Aorta (tissue), 5 donors: Measurements from ENCODE around the gene KIF6. TPM values are rescaled to one million over a fixed set of nuclear protein-coding genes. Genes with fewer than 3 reads are reported as not detected.
"Not testable (repeated sequence)": the region's sequence is repeated elsewhere in the genome, so short reads cannot be mapped to it uniquely, and the experiment has no call there.

Experiments used
- ATAC-seq: fragments of 200-7000 bp; cut with Tn5 transposase; one replicate; pipeline ENCODE4 v1.9.1; 2022; ENCODE audit warnings: moderate library complexity; ENCODE audit not compliant: low FRiP score
- DNase-seq, 2 donors: peaks; one replicate each; pipeline ENCODE4 v3.0.0-alpha.2; 2020
- H3K27ac ChIP-seq, 2 donors: one replicate each; pipeline ENCODE4 v1.5.1; 2013; ENCODE audit warnings: low read length in 2 of 2, mild to moderate bottlenecking in 2 of 2, moderate library complexity in 2 of 2, control low read depth in 1 of 2, inconsistent platforms in 1 of 2, low read depth in 1 of 2
- H3K27me3 ChIP-seq, 2 donors: one replicate each; pipeline ENCODE4 v1.6.1; 2013; ENCODE audit warnings: control low read depth in 1 of 2, low read length in 1 of 2, mild to moderate bottlenecking in 1 of 2, moderate library complexity in 1 of 2; ENCODE audit not compliant: insufficient read depth in 2 of 2, control insufficient read depth in 1 of 2
- H3K36me3 ChIP-seq, 2 donors: one replicate each; pipeline ENCODE4 v1.6.1; 2013; ENCODE audit warnings: control low read depth in 1 of 2, low read length in 1 of 2, mild to moderate bottlenecking in 1 of 2; ENCODE audit not compliant: insufficient read depth in 2 of 2, control insufficient read depth in 1 of 2
- H3K4me1 ChIP-seq, 2 donors: one replicate each; pipeline ENCODE4 v1.6.1; 2013; ENCODE audit warnings: low read length in 2 of 2, control low read depth in 1 of 2, mild to moderate bottlenecking in 1 of 2, moderate library complexity in 1 of 2; ENCODE audit not compliant: insufficient read depth in 2 of 2, control insufficient read depth in 1 of 2
- H3K4me3 ChIP-seq, 2 donors: one replicate each; pipeline ENCODE4 v1.5.1; 2013; ENCODE audit warnings: low read length in 2 of 2, control low read depth in 1 of 2, mild to moderate bottlenecking in 1 of 2
- H3K9me3 ChIP-seq: one replicate; pipeline ENCODE4 v1.6.1; 2013; ENCODE audit warnings: mild to moderate bottlenecking, low read length; ENCODE audit not compliant: control insufficient read depth
- WGBS, 2 donors: extraction: QIAGEN DNeasy Blood & Tissue Kit; methylation state at CpG; one replicate each; pipeline ENCODE4 v1.1.7; 2013; 5-methylcytosine and 5-hydroxymethylcytosine counted together
- intact Hi-C, 2 donors: fragments of 100-400 bp; cut with DNase I; formaldehyde crosslinking; loops; one replicate each; pipeline versions ENCODE4 v1.14.2 to v1.15.0; 2022
- polyA plus RNA-seq, 2 donors: library from polyadenylated mRNA; stranded (reverse); fragments of 200-250 nt; gene quantifications; one replicate each; pipeline ENCODE4 v1.2.3, GENCODE V29; 2013
- total RNA-seq, 2 donors: library from RNA; stranded (reverse); fragmentation: NEBNext Ultra II Directional; extraction: Animal tissue kit (Norgen Biotek cat#: 25700); gene quantifications; one replicate each; pipeline ENCODE4 v1.2.1, GENCODE V29; 2021
- donor health status: healthy with polysubstance abuse.
- donor health status: Bipolar disorder and iron deficiency.
- donor health status: DM: no; HTN: no; CAD: no.
- donor health status: DM: no; HTN: no; CAD: no.
- donor health status: DM: yes; HTN: yes; CAD: no.

The KIF6 gene
- total and polyA plus RNA-seq, 4 donors, result 0.39 to 0.63 (median 0.42) TPM; not detected in 1

DNA sequence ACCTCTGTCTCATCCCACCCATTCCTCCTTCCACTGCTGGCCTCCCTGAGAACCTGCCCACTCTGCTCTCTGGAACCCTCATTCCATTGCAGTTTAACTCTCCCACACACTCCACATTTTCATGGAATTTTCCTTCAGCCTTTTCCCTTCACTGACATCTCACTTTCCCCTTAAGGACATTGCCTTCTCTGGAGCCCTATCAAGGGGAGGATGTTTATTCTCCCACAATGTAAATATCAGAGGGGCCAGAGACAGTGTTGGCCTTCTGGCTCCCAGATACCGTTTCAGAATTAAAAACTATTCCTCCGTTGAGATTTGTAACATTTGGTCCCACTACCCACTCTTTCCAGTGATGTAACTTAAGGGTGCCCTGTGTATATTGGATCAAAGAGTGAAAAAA, 203.2 kb downstream of the KIF6 start:
- peaks cover 0 to 3% of the 10 kb centered on the region in 2 donors for H3K4me1 ChIP-seq
- DNase-seq (no peak), ATAC-seq (no peak)
- no peaks in the 10 kb centered on the region for H3K36me3 ChIP-seq
- H3K27ac ChIP-seq, result no peak overlapping the region
- H3K4me3 ChIP-seq, result no peak overlapping the region
- intact Hi-C loops, result no loop called here
- H3K9me3 ChIP-seq, result no peaks in the 10 kb centered on the region
- 0 to 3% methylated on average over 2 of the region's 2 CpGs for WGBS, 2 donors
- no peaks in the 10 kb centered on the region for H3K27me3 ChIP-seq

DNA sequence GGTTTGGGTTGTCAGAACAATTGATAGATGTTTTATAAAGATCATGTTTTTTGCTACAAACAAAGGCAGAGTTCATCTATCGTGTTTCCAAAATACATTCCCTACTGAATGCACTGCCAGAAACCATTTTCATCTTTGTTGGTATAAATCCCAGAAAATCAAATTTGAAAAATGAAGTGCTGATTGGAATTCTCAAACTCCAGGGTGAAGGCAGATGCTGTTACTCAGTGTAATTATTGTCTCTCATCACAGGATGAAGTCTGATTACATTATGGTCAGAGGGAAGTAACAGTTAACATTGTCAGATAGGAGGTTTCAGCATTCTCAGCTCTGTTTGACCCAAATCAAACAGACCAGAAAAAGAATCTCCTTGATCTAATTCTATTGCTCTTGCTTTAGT, 204.3 kb downstream of the KIF6 start:
- intact Hi-C loops, result no loop called here
- no peaks in the 10 kb centered on the region for H3K9me3 ChIP-seq
- no peaks in the 10 kb centered on the region for H3K27me3 ChIP-seq
- H3K27ac ChIP-seq, result no peak overlapping the region
- peaks cover 0 to 3% of the 10 kb centered on the region in 2 donors for H3K4me1 ChIP-seq
- no peak for DNase-seq
- no peak overlapping the region for H3K4me3 ChIP-seq
- ATAC-seq, result no peak
- H3K36me3 ChIP-seq, result no peaks in the 10 kb centered on the region
- 24 to 52% methylated on average over 1 of the region's 1 CpG for WGBS, 2 donors

DNA sequence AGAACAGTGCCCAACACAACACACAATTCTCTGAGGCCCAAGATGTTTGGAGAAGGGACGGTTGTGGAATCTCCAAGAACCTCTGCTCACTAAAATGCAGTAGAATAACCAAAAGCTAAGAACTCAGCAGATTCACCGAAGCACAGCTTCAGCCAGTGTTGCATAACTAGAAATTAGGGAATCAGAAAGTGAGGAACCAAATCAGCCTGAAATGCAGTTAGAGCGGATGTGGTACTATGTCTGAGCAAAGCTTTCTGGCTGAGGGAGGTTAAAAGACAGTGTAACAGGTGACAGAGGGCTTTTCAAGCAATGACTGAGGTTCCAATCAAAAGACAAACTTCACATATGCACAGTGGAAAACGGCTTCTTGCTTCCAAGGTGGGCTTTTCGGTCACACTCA, 204.8 kb downstream of the KIF6 start:
- peaks cover 0 to 3% of the 10 kb centered on the region in 2 donors for H3K4me1 ChIP-seq
- no peaks in the 10 kb centered on the region for H3K9me3 ChIP-seq
- 80 to 86% methylated on average over 5 of the region's 5 CpGs for WGBS, 2 donors
- no peak overlapping the region for H3K27ac ChIP-seq
- peak; percentile 59 for ATAC-seq
- no peaks in the 10 kb centered on the region for H3K36me3 ChIP-seq
- intact Hi-C loops, result no loop called here
- no peaks in the 10 kb centered on the region for H3K27me3 ChIP-seq
- DNase-seq, result no peak
- no peak overlapping the region for H3K4me3 ChIP-seq

DNA sequence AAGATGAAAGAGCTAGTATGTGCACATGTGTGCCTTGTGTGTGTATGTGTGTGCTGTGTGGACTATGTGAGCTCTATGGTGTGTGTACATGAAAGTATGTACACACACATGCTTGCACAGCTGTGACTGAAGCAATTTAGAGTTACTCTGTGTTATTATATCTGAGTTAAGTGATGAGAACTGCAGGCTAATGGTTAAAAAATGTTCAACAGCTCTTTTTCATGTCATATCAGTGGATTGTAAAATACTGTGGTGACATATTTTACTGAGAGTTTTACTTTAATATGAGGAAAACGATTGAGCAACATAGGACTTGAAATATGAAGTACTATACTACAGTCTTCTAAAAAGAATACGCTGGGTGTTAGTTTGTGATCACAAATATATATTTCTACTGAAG, 207.0 kb downstream of the KIF6 start:
- DNase-seq (no peak), ATAC-seq (no peak)
- Histone ChIP-seq H3K27me3 (no peaks in the 10 kb centered on the region), H3K36me3 (no peaks in the 10 kb centered on the region), H3K27ac (no peak overlapping the region), H3K4me3 (no peak overlapping the region), H3K4me1 (peaks cover 0 to 3% of the 10 kb centered on the region in 2 donors), H3K9me3 (no peaks in the 10 kb centered on the region)
- 51 to 58% methylated on average over 2 of the region's 2 CpGs for WGBS, 2 donors
- intact Hi-C loops, result no loop called here

DNA sequence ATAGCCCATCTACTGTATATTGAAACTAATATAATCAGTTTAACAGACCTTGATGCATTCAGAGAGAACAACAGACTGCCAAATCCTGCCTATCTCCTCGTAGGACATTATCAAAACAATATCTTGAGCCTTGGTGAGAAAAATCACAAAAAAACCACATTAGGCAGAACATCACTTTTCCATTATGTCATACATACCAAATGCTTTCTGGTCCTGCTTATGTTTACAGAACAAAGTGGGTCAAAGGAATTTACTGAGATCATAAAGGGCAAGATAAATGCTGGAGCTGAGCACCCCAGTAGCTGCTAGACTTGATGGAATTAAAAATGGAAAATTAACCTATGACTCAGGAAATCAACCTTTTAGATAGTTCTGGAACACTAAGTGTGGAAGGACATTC, 207.5 kb downstream of the KIF6 start:
- DNase-seq (no peak), ATAC-seq (no peak)
- Histone ChIP-seq H3K4me1 (peaks cover 0 to 3% of the 10 kb centered on the region in 2 donors), H3K9me3 (no peaks in the 10 kb centered on the region), H3K4me3 (no peak overlapping the region), H3K36me3 (no peaks in the 10 kb centered on the region), H3K27me3 (no peaks in the 10 kb centered on the region), H3K27ac (no peak overlapping the region)
- WGBS, 2 donors, result 32 to 35% methylated on average over 1 of the region's 1 CpG
- intact Hi-C loops, result no loop called here

DNA sequence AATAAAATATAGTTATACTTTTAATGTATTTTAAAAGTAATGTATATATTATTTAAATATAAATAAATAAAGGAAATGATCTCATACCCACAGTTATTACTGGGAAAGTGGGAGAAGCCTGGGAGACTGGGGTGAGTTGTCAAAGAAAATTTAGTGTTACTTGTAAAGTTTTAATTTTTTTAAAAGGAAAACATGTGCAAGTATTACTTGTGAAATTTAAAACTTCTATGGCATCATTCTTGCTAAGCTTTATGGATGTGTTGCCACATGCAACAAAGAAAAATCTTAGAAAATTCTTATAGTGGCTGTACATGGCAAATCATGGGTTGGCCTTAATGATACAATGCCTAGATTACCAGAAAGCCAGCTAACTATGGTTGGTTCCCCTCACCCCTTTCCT, 208.7 kb downstream of the KIF6 start:
- no peaks in the 10 kb centered on the region for H3K4me1 ChIP-seq
- intact Hi-C loops, result no loop called here
- ATAC-seq (no peak), DNase-seq (no peak)
- H3K36me3 ChIP-seq, result no peaks in the 10 kb centered on the region
- no peaks in the 10 kb centered on the region for H3K9me3 ChIP-seq
- H3K4me3 ChIP-seq, result no peak overlapping the region
- H3K27me3 ChIP-seq, result no peaks in the 10 kb centered on the region
- no peak overlapping the region for H3K27ac ChIP-seq

DNA sequence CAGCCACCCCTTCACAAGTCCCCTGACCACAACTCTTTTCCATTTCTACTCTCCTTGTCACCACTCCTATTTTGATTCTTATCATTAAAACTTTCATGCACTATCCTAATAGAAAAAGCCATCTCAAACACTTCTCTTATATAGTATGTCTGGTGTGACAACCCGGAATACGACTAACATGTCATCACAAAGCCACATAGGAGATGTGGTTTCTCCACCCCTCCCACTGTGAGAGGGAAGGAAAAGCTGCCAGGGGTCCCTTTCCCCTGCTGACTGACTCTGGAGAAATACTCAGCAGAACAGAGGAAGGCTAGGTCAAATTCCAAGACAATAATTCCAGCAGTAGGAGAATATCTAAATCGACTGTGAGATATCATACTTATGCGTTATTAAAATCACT, 209.7 kb downstream of the KIF6 start:
- DNase-seq (no peak), ATAC-seq (no peak)
- Histone ChIP-seq H3K9me3 (no peaks in the 10 kb centered on the region), H3K36me3 (no peaks in the 10 kb centered on the region), H3K27ac (no peak overlapping the region), H3K4me3 (no peak overlapping the region), H3K27me3 (no peaks in the 10 kb centered on the region), H3K4me1 (no peaks in the 10 kb centered on the region)
- intact Hi-C loops, result no loop called here
- 85 to 89% methylated on average over 4 of the region's 4 CpGs for whole genome bisulfite sequencing, 2 donors

DNA sequence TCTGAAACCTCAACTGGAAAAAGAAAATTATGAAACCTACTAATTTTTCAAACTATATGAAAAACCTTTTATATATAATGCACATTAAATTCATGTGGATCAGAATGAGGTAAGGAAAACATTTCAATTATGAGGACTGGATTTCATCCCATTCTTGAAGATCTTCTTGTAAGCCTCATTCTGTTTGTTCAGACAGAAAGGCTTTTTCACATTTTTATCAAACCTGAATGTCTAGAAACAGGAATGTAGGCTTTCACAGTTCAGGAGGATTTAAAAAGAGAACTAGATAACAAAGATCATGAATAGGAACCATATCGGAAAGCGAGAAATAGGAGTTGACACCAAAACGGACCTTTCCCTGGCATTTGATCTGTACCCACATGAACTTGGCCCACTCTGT, 210.2 kb downstream of the KIF6 start:
- ATAC-seq (no peak), DNase-seq (no peak)
- no peaks in the 10 kb centered on the region for H3K9me3 ChIP-seq
- intact Hi-C loops, result no loop called here
- no peak overlapping the region for H3K27ac ChIP-seq
- no peaks in the 10 kb centered on the region for H3K4me1 ChIP-seq
- WGBS, 2 donors, result 78 to 86% methylated on average over 3 of the region's 3 CpGs
- no peaks in the 10 kb centered on the region for H3K27me3 ChIP-seq
- no peaks in the 10 kb centered on the region for H3K36me3 ChIP-seq
- no peak overlapping the region for H3K4me3 ChIP-seq

DNA sequence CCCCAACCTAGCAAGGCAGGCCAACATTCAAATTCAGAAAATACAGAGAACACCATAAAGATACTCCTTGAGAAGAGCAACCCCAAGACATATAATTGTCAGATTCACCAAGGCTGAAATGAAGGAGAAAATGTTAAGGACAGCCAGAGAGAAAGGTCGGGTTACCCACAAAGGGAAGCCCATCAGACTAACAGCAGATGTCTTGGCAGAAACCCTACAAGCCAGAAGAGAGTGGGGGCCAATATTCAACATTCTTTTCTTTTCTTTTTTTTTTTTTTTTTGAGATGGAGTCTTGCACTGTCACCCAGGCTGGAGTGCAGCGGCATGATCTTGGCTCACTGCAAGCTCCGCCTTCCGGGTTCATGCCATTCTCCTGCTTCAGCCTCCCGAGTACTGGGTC, 215.4 kb downstream of the KIF6 start:
- WGBS, 2 donors, result 89 to 91% methylated on average over 4 to 5 of the region's 5 CpGs
- H3K27me3 ChIP-seq, H3K4me1 ChIP-seq, ATAC-seq, H3K4me3 ChIP-seq, H3K9me3 ChIP-seq, intact Hi-C loops, H3K36me3 ChIP-seq, DNase-seq, H3K27ac ChIP-seq: not testable (repeated sequence)
